PFSK-1 (cell line): Measurements from ENCODE around the gene ETDC.

Experiments used
- FOXP2 ChIP-seq: optimal IDR thresholded peaks from 2 replicates; pipeline ENCODE3; 2011; ENCODE audit warnings: borderline replicate concordance, control low read depth, inconsistent platforms; ENCODE audit not compliant: insufficient read depth; ENCODE audit errors: extremely low read length, extremely low read depth
- POLR2AphosphoS5 ChIP-seq: IDR thresholded peaks from 2 replicates; pipeline ENCODE4 v1.6.1; 2012; ENCODE audit warnings: low read depth, mild to moderate bottlenecking, control low read depth, low read length, moderate library complexity
- SIN3A ChIP-seq: IDR thresholded peaks from 2 replicates; pipeline ENCODE4 v1.6.1; 2012; ENCODE audit warnings: mild to moderate bottlenecking, low read length, moderate library complexity, borderline replicate concordance; ENCODE audit not compliant: insufficient read depth
- TAF1 ChIP-seq: IDR thresholded peaks from 2 replicates; pipeline ENCODE4 v1.6.1; 2012; ENCODE audit warnings: low read length, control low read depth, borderline replicate concordance; ENCODE audit not compliant: insufficient read depth
- TF ChIP-seq, protein P1 (sequence below), 2 experiments: IDR thresholded peaks; 2 replicates each; pipeline versions ENCODE4 v1.6.1 to v1.8.0; 2011 to 2012; ENCODE audit warnings: low read depth in 2 of 2, low read length in 2 of 2, control low read depth in 1 of 2, inconsistent platforms in 1 of 2, mild to moderate bottlenecking in 1 of 2, moderate library complexity in 1 of 2; ENCODE audit not compliant: insufficient read depth in 1 of 2

DNA sequence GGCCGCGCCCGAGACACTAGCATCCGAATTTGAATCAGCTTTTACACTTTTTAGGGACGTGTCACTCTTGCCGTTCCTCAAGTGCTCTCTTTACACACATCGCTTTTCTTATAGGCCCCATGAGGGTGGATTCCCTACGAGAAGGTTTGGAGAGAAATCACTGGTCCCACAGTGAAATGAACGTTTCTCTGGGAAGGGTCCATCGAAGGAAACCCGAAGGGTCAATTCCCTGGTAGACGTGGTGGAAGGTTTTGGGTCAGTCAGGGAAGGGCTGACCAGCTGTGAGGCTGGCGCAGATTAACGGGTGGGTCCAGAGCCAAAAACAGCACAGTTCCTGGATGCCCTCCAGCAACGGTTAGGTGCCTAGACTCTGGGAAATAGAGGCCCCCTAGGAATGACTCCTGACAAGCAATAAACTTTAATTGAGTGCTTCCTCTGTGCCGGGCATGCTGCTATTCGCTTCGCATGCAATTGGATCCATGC lies 35.9 kb downstream of the ETDC start:
- TF ChIP-seq POLR2AphosphoS5 (no peak), TAF1 (no peak), SIN3A (peak; percentile 48; the same call in 1 of the 2 replicates), FOXP2 (no peak)
- TF ChIP-seq, protein P1, sequence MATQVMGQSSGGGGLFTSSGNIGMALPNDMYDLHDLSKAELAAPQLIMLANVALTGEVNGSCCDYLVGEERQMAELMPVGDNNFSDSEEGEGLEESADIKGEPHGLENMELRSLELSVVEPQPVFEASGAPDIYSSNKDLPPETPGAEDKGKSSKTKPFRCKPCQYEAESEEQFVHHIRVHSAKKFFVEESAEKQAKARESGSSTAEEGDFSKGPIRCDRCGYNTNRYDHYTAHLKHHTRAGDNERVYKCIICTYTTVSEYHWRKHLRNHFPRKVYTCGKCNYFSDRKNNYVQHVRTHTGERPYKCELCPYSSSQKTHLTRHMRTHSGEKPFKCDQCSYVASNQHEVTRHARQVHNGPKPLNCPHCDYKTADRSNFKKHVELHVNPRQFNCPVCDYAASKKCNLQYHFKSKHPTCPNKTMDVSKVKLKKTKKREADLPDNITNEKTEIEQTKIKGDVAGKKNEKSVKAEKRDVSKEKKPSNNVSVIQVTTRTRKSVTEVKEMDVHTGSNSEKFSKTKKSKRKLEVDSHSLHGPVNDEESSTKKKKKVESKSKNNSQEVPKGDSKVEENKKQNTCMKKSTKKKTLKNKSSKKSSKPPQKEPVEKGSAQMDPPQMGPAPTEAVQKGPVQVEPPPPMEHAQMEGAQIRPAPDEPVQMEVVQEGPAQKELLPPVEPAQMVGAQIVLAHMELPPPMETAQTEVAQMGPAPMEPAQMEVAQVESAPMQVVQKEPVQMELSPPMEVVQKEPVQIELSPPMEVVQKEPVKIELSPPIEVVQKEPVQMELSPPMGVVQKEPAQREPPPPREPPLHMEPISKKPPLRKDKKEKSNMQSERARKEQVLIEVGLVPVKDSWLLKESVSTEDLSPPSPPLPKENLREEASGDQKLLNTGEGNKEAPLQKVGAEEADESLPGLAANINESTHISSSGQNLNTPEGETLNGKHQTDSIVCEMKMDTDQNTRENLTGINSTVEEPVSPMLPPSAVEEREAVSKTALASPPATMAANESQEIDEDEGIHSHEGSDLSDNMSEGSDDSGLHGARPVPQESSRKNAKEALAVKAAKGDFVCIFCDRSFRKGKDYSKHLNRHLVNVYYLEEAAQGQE (IDR thresholded peaks at IDR 0.05; ENCODE audit: insufficient read depth in 1 of 2, low read depth in 2 of 2, low read length in 2 of 2) = no peak
